Measurements from ENCODE around the gene CERS5.

The CERS5 gene, protein sequence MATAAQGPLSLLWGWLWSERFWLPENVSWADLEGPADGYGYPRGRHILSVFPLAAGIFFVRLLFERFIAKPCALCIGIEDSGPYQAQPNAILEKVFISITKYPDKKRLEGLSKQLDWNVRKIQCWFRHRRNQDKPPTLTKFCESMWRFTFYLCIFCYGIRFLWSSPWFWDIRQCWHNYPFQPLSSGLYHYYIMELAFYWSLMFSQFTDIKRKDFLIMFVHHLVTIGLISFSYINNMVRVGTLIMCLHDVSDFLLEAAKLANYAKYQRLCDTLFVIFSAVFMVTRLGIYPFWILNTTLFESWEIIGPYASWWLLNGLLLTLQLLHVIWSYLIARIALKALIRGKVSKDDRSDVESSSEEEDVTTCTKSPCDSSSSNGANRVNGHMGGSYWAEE

DNA sequence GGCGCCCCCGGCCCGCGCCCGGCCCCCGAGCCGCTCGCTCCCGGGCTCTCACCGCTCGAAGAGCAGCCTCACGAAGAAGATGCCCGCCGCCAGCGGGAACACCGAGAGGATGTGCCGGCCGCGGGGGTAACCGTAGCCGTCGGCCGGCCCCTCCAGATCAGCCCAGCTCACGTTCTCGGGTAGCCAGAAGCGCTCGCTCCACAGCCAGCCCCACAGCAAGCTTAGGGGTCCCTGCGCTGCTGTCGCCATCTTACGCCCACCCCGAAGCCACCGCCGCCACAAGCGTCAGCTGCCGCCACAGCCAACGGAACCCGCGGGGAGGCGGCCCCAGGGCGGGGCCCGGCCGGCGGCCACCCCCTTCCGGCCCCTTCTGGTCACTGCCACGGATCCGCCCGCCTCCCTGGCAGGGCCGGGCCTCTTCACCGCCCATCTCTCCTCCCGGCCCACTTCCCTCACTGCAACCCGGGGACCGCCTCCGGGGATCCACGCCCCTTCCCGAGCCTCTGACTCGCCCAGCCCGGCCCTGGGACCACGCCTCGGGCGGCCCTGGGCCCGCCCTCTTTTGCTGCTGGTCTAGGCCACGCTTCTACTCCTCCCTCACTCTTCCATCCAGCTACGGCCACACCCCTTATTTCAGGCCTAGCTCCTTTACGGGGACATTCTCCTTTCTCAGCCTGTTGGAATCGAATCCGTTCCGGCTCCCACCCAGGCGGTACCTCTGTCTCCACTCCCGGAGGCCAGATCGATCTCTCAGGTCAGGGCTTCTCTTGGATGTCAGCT is at the start of gene CERS5:
Gene CERS5, minus strand, starts transcription at position 321 of the 780 bp plus-strand sequence. Its CDS starts 72 bp downstream, at position 249.
- peak; percentile 86 for DNase-seq

DNA sequence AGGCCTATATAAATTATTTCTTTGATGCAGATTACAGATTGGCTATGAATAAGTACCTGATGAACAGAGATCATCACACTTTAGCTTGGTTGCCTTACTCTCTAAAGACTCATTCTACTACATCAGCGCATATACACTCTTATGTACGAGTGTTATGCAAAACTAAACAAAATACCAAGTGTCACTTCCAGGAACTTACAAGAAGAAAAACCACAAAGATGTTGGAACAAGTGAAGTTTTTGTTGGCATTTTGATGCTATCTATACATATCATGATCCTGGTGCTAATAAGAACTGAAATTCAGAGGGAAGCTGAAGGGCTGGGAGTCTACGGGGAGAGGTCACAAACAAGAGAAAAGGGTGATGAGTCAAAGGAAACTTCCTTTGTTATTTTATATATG is 47.9 kb upstream of the CERS5 start:
- no peak for DNase-seq

DNA sequence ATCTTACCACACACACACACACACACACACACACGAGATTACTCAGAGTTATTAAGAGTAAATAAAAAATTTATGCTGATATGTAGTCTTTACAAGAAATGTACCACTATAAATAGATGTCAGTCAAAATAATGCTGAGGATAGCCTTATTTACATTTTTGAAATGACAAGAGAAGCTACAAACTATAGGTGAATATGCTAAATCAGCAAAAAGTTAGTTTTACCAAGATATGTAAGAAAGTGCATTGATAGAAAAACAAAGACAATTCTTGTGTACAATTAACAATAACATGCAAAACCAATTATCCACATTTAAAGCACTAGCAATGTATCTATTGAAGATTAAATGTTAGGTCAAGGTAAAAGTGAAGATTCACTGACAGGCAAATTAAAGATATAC is 46.8 kb upstream of the CERS5 start:
- no peak for DNase-seq

DNA sequence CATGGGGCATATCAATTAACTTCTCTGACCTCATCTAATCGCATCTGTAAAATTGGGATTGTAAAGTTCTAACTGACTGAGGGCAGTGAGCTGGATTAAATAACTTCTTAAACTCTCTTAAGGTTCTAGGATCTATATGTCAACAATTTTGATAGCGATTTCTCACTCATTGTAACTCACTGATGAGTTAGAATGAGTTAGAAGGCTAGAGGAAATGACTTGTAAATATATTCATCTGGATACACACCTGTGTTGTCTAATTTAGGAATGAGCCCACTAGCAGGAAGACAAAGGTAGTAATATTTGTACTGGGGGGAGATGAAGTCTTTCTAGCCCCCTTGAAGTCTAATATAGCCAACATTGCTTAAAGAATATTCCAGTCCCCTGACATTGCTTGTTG is 46.3 kb upstream of the CERS5 start:
- no peak for DNase-seq

DNA sequence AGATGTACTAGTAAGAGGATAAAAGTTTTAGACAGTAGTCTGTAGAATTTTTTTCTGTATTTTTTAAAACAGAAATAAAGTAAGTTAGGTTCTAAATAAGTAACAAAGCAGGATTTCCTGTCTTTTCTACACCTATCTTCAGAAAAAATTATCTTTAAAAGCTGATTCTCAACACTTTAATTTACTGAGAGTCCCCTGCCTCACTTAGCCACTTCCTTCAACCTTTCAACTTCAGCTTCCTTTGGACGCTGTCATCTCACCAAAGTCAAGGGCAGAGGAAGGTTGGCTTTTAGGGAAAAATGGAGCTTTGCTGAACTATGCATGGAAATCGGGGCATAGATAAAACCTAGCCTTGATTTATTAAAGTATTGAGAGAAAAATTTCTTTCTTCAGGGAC is 44.9 kb upstream of the CERS5 start:
- DNase-seq, result no peak

DNA sequence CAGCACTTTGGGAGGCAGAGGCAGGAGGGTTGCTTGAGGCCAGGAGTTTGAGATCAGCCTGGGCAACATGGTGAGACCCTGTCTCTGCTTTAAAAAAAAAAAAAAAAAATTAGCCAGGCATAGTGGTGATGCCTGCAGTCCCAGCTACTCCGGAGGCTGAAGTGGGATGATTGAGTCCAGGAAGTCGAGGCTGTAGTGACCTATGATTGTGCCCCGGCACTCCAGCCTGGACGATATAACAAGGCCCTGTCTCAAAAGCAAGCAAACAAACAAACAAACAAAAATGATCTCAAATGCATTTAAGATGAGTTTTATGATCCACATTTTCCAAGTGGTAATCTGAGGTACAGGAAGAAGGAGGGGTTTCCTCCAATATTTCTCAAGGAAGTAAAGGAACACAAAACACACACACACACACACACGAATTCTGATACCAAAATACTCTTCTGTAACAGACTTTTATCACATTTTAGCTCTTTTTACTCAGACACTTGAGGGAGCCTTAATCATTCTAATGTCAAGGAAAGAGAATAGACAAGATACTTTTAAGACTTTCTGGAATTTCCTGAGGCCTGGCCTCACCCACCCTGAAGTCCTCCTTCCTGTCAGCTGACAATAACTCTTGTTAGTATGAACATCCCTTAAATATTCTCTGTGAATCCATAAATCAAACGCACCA is 44.4 kb upstream of the CERS5 start:
- DNase-seq, result no peak

DNA sequence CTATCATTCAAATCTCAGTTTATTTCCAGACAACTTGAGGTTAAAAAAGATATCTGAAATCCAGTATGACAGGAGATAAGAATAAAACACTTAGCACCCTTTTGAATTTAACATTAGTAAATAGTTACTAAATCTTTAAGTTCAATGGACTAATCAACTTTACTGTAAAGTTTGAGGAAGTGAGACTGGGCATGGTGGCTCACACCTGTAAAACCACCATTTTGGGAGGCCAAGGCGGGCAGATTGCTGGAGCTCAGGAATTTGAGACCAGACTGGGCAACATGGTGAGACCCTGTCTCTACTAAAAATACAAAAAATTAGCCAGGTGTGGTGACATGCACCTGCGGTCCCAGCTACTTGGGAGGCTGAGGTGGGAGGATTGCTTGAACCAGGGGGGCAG is 40.3 kb upstream of the CERS5 start:
- no peak for DNase-seq

DNA sequence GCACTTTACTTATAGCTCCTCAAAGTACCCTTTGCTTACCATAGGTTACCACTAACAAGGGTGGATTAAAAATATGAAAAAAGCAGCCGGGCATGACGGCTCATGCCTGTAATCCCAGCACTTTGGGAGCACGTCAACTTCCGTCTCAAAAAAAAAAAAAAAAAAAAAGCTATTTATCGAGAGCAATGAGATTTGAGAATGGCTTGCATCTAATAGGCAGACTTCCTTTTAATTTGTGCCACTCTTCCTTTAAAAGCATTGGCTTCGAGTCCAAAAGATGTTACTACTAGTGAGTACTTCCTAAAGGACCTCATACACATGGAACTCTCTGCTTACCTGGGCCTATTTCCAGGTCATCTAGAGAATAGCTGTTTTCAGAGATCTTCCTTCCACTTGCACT is 38.5 kb upstream of the CERS5 start:
- DNase-seq, result no peak

DNA sequence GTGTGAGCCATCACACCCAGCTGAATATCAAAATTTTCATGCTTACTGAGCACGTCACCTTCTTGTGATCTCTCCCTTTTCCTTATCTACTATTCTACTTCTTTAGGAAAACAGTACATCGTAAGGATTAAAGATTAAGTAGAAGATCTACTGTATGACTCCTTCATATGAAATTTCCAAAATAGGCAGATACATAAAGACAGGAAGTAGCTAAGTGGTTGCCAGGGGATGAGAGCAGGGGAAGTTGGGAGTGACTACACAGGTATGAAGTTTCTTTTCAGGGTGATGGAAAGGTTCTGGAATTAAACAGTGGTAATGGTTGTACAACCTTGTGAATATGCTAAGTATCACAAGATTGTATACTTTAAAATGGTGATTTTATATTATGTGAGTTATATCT is 36.5 kb upstream of the CERS5 start:
- DNase-seq, result no peak

DNA sequence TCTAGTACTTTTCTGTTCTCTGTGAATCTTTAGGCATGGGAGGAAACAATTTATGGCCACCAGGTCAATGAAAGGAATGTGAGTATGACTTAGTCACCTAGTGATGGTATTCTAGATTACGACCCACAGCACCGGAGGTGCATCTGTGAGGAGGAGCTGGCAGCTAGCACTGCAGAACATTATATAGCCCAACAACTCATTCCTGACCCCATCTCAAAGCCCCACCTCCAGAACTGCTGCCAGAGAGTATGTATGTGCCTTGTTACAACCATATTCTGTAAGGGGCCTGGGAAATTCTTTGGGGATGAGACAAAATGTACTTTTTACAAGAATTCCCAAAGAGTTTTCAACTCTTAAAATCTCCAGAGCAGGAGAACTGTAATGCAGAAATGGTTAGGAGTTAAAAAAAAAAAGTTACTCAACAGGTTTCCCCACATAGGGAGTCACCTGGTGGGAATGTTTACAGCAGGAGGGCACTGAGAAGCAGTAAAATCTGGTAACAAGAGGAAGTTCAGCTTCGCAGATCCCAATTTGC is 34.9 kb upstream of the CERS5 start:
- DNase-seq, result no peak

DNA sequence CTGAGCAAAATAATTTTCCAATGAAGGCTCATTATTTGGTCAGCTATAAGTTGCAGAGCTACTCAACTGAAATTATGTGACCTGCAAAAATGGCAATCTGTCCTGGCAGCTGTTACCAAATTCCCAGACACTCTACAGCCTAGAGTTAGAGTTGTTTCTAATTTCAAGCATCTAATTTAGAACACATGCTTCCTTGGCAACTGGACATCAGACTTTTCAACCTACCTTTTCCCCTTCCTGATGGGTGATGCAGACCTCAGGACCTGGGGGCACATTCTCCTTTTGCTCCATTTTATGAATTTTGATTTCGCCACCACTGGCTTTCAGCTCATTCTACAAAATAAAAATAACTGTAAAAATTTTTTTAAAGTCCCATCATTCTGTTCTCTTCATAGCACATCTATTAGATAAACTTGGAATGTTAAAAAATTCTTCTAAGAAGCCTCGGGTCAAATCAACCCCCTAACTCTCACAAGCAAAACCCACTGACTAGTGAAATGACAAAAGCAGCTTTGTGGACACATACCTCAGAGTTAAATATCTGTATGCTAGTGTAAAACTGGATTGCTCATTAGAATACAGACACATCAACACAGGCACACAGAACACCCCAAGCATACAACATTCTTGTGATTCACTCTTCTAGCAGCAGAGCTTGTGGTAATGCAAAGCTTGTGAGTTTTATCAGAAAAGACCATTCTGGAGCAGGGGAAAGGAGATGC is 33.5 kb upstream of the CERS5 start:
- DNase-seq, result no peak

DNA sequence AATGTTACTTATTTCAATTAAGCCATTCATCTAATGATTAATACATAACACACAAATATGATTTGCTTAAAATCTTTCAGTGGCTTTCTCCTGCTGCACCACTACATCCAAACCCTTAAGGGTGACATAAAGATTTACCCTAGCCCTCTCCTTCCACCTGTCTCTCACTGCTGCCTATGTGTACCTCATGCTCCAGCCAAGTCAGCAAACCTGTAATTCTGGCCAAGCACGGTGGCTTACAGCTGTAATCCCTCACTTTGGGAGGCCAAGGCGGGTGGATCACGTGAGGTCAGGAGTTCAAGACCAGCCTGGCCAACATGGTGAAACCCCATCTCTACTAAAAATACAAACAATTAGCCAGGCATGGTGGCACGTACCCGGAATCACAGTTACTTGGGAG is 31.7 kb upstream of the CERS5 start:
- DNase-seq, result no peak

DNA sequence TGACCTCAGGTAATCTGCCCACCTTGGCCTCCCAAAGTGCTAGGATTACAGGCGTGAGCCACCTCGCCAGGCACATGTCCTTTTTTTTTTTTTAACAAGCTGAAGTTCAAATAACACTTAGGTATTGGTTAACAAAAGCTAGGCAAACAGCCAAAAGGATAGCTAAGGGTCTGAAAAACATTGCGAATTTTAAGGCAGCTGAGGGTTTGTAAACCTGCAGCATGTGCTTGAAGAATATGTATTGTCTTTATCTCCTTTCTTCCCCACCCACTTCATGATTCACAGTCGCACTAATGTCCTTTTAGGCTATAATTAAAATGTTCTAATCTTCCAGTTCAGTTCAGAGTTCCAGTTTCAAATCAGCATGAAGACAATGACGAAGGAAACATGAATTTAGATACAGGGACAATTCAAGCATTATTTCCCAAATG is 30.1 kb upstream of the CERS5 start:
- no peak for DNase-seq

DNA sequence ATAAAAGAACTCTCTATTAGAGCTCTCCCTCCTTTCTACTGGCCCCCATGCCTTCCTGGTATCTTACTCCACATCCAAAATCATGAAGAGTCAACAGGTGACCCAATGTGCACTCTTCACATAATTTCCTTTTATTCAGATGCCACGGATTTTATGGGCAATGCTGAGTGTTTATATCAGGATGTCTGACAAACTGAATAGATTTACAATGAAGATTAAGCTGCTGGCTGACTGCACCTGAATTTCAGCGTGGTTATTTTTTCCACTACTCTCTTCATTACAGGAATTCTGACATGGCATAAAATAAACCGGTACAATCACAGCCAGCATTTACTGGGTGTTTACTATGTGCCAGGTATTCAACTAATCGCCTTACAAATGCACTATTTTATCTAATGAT is 29.4 kb upstream of the CERS5 start:
- no peak for DNase-seq

DNA sequence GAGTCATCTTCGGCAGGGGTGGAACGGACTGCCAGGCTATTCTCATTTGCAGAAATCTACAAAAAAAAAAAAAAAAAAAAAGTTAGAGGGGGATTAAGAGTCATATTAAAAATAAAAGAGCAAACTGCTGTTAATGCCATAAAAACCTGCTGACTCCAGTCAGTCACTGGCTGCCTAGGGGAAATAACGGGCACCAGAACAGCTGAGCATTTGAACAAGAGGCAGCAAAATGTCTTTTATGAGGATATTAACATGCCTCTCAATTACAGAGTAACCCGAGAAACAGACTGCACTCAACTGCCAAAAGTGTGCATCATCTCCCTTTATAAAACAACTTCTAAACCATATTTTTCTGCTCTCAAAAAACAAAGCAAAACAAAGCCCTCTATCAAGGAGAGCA is 28.7 kb upstream of the CERS5 start:
- DNase-seq, result no peak

DNA sequence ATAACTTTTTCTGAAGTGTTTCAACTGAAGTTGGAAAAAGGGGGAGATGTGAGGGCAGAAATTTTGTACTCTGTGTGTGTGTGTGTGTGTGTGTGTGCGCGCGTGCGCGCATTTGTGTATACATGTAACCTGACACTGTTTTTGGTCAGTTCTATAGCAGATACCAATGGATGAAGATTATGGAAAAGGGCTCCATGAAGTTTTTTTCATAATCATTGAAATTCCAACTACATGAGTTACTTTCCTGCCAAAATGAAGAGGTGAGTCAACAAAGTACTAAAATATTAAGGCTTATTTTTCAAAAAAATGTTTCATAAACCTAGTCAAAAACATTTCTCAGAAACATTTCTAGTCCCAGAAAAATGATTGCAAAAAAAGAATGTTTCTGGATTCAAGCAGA is 25.7 kb upstream of the CERS5 start:
- no peak for DNase-seq

DNA sequence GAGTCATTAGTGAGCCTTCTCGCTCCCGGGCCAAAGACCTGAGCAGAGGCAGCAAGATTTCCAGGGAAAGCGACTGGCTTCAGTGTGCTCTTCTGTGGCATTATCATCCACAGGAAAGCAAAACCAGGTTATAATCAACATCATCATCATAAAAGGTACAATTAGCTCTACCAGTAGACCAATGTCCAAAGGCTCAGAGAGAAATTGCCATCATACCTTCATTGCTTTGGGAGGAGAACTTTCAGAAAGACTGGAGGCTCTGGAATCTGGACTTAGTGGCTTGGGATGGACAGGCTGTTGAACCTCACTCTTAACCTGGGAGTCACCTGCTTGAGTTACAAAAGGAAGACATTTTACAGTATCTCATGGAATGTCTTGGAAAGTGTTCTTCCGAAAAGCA is 25.1 kb upstream of the CERS5 start:
- no peak for DNase-seq

DNA sequence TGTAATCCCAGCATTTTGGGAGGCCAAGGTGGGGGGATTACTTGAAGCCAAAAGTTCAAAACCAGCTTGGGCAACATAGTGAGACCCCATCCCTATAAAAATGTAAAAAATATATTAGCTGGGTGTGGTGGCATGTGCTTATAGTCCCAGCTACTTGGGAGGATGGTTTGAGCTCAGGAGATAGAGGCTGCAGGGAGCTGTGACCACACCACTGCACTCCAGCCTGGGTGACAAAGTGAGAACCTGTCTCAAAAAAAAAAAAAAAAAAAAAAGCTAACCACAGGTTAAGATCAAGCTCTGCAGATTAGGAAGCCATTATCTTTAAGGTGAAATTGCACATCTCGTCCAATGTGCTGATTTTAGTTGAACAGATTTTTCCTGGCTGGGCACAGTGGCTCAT is 23.7 kb upstream of the CERS5 start:
- DNase-seq, result no peak

DNA sequence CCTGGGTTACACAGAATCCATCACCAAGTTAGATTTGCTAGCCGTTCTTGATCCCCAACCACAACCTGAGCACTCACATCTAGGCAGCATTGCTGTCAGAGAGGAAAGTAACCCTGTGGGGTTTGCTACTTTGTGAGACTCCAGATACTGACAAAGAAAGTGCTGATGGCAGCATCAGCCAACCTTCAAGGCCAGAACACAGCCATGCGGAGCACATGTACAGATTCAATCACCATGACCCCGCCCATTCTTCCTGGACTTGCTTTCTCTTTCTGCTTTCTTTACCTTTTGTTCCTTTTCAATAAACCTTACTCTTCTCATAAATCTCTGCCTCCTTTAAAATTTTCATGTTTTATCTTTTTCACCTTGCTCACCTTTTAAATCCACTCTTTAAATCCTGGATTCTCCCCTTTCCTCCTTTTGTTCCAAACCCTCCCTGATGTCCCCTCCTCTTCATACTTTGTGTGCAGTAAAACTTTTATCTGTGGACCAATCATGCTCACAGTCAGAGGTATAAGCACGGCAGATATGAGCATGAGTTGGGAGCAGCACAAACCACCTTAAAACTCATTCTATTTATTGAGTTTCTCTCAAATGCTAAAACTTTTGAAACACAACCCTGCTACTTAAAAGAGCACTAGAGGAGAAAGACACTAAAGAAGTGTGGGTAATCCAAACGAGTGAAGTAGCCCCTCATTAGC is 21.9 kb upstream of the CERS5 start:
- no peak for DNase-seq

DNA sequence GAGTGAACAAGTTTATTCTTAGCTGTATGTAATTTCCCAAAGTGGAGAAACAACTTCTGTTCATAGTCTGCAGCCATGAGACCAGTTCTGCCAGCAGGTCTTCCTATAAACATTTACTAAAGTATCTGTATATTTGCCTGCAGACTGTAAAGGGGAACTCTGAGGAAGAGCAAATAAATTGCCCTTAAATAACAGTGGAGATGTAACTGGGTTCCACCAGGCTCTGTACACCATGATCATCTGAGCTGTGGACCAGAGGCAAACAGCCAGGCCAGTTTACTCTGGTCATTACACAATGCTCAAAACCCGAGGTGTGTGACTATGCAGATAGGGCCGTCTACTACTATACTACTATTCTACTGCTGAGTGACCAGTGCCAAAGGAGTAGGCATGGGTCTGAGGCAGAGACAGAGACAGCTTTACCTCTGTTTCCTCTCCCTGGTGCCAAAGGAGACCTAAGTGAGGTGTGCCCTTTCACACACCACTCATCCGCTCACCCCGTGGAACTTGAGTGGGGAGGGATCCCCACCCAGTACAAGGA is 21.1 kb upstream of the CERS5 start:
- DNase-seq, result no peak

DNA sequence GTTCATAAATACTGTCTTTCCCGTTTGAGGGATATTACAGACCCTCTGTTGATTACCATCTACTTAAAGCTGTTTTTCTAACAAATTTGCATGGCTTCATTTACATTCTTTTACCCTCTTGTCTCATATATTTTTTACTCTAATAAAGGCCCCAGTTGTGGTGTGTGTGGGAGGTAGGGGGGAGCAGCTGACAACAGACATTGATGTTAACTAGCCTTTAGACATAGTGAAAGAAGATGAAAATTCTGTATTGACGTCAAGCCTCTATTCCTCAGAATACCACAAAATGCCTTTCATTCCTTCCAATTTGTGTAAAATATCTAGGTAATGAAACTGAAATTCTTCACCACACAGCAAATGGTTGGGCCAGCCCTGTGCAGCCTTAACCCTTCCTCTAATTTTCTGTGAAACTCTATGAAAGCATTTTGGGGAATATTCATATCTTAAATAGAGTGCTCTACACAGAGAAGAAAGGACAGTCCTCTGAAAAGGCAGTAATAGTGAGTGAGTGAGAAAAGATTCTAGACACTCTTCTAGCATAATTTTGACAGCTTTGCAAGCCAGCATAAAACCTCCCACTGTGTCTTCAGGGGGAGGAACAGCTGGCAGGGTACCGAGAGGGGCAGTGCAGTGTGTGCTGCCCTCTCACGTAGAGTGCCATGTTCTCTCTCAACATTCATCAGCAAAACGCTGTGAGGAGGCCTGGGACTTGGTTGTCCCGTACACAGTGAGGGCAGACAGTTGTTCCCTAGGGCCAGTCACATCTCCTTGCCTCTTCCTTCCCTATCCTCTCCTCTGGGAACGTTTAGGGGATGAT is 20.1 kb upstream of the CERS5 start:
- DNase-seq, result no peak

All from NCI-H2081 treated with DMSO at 0.1 percent for 48 hours (cell line).